ENCODE data around the gene TSNAXIP1.

DNA sequence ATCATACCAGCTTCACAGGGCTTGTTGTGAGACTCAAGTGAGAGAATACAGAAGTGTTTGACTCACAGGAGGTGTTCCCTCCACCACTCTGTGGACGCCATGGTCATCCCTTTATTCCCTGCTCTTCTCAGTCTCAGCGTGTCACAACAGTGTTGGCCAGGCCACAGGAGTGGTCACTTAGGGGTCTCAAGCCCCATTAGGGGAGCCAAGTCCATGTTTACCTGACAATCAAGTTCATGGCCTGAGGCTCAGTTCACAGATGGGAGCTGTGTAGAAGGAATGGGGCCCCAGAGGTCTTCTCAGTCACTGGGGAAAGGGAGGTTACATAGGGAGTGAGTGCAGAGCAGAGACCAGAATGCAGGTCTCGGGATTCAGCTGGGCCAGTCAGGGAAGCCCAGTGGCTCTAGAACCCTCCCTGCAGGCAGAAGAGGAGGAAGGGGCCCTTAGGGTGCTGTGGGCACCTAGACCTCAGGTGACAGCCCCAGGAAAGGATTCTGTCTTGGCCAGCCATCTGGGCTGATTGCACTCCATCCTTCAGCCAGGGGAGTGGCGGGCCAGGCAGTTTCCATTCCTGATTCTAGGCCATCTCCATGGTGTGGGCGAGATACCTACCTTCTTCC is 50.3 kb downstream of the TSNAXIP1 start:
- no peak for TF ChIP-seq EZH2phosphoT487 (IDR thresholded peaks at IDR 0.05; ENCODE audit: insufficient read depth, low read depth)
- TF ChIP-seq EZH2 (IDR thresholded peaks at IDR 0.05; ENCODE audit: insufficient read depth, poor library complexity, severe bottlenecking), result no peak

Data from GM23248 (cell line).